SK-N-SH treated with all-trans-retinoic acid at 6 μM for 48 hours (cell line): ENCODE data around the gene MLX.
"Not testable (repeated sequence)": the region's sequence is repeated elsewhere in the genome, so short reads cannot be mapped to it uniquely, and the experiment has no call there.

Experiments used
- PATZ1 ChIP-seq: fragments of 250-450 bp; sonication (Bioruptor Pico); IDR thresholded peaks from 2 replicates; pipeline ENCODE4 v1.8.0; 2020; ENCODE audit warnings: mild to moderate bottlenecking, moderate library complexity, borderline replicate concordance
- POU6F1 ChIP-seq: fragments of 250-450 bp; sonication (Bioruptor Pico); IDR thresholded peaks from 2 replicates; pipeline ENCODE4 v1.8.0; 2021; ENCODE audit warnings: low read depth, mild to moderate bottlenecking, moderate library complexity, borderline replicate concordance
- PPARA ChIP-seq: fragments of 250-450 bp; sonication (Bioruptor Pico); IDR thresholded peaks from 2 replicates; pipeline ENCODE4 v1.5.0; 2020; ENCODE audit warnings: mild to moderate bottlenecking, borderline replicate concordance
- RARB ChIP-seq: fragments of 250-450 bp; sonication (Bioruptor Pico); IDR thresholded peaks from 2 replicates; pipeline ENCODE4 v1.8.0; 2021; ENCODE audit warnings: mild to moderate bottlenecking, moderate library complexity
- TSHZ2 ChIP-seq: fragments of 250-450 bp; sonication (Bioruptor Pico); IDR thresholded peaks from 2 replicates; pipeline ENCODE4 v1.5.0; 2020; ENCODE audit warnings: mild to moderate bottlenecking, moderate library complexity
- ZC3H10 ChIP-seq: fragments of 250-450 bp; sonication (Bioruptor Pico); IDR thresholded peaks from 2 replicates; pipeline ENCODE4 v1.5.1; 2021; ENCODE audit warnings: mild to moderate bottlenecking, moderate library complexity
- ZFP30 ChIP-seq: fragments of 450-650 bp; formaldehyde crosslinking; IDR thresholded peaks from 2 replicates; pipeline ENCODE4 v1.5.0; 2022; ENCODE audit warnings: mild to moderate bottlenecking, moderate library complexity

GRCh38 chr17:42609814-42610801, 43.2 kb downstream of the MLX start:
- TF ChIP-seq ZC3H10, PPARA, PATZ1, RARB, ZFP30, POU6F1, TSHZ2 (CRISPR knock-in tag): not testable (repeated sequence)
